ENCODE data around the gene PRSS48. TPM values are rescaled to one million over a fixed set of nuclear protein-coding genes. Genes with fewer than 3 reads are reported as not detected.

Gene PRSS48
- total and polyA plus RNA-seq, 4 donors, result 0.64 TPM; not detected in 3

DNA sequence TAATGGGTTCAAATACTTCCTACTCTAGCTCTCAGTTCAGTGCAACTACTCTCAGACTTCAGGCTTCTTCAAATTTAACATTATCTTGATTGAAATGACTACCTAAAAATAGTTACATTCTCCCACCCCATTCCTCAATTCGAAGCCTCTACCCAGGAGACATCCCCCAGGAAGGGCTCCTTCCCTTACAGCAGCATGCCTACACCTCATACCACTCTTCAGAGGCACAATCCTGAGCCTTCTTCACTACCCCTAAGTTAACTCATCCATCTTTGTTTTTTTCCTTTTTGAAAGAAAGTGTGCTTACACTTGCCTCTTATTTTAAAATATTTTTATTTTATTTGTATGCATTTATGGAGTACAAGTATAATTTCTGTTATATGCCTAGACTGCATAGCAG lies 17.2 kb upstream of the PRSS48 start:
- Histone ChIP-seq H3K36me3 (ENCODE audit: control insufficient read depth in 4 of 4, insufficient read depth in 3 of 4, low read depth in 1 of 4, low read length in 3 of 4) (no peaks in the 10 kb centered on the region), H3K4me3 (ENCODE audit: low read depth in 1 of 3, low read length in 3 of 3) (no peak overlapping the region), H3K27ac (ENCODE audit: low read depth in 1 of 2, low read length in 2 of 2) (no peak overlapping the region), H3K9me3 (ENCODE audit: control insufficient read depth in 4 of 4, low read length in 3 of 4) (no peaks in the 10 kb centered on the region), H3K9ac (ENCODE audit: low read depth in 1 of 2, low read length in 2 of 2) (no peak overlapping the region), H3K4me1 (ENCODE audit: control insufficient read depth in 4 of 4, insufficient read depth in 4 of 4, low read length in 3 of 4) (peaks cover 0 to 4% (median 0%) of the 10 kb centered on the region in 4 donors), H3K27me3 (ENCODE audit: control insufficient read depth in 4 of 4, insufficient read depth in 4 of 4, low read length in 3 of 4) (no peaks in the 10 kb centered on the region)
- TF ChIP-seq, protein P1, sequence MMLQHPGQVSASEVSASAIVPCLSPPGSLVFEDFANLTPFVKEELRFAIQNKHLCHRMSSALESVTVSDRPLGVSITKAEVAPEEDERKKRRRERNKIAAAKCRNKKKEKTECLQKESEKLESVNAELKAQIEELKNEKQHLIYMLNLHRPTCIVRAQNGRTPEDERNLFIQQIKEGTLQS (IDR thresholded peaks at IDR 0.05), result no peak
- TF ChIP-seq, protein P2, sequence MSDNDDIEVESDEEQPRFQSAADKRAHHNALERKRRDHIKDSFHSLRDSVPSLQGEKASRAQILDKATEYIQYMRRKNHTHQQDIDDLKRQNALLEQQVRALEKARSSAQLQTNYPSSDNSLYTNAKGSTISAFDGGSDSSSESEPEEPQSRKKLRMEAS (IDR thresholded peaks at IDR 0.05), result no peak
- no peak for TF ChIP-seq SP1 (IDR thresholded peaks at IDR 0.05)
- no peak for TF ChIP-seq HNF4A (conservative IDR thresholded peaks at IDR 0.05)
- no peak for TF ChIP-seq FOXA1 (IDR thresholded peaks at IDR 0.05)
- DNase-seq (ENCODE audit: low spot score), result no peak
- 89% methylated on average over 1 of the region's 1 CpG for WGBS

DNA sequence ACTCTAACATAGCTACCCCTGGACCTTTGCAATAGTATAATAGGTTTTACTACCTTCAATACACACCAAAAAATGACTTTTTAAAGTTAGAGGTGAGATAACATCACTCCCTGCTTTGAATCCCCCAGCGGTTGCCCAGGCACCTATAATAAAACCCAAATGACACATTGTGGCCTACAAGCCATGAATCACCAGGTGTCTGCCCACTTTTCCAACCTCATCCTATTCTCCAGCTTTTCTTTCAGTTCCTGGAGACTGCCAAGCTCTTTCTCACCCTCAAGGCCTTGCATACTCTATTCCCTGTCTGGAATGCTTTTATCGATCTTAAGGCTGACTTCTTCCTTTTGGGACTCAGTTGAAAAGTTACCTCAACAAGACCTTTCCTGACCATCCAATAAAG lies 16.4 kb upstream of the PRSS48 start:
- H3K36me3 ChIP-seq (ENCODE audit: control insufficient read depth in 4 of 4, insufficient read depth in 3 of 4, low read depth in 1 of 4, low read length in 3 of 4), result no peaks in the 10 kb centered on the region
- H3K4me3 ChIP-seq (ENCODE audit: low read depth in 1 of 3, low read length in 3 of 3), result no peak overlapping the region
- no peak for DNase-seq (ENCODE audit: low spot score)
- no peaks in the 10 kb centered on the region for H3K27me3 ChIP-seq (ENCODE audit: control insufficient read depth in 4 of 4, insufficient read depth in 4 of 4, low read length in 3 of 4)
- 95% methylated on average over 2 of the region's 2 CpGs for WGBS
- no peak overlapping the region for H3K27ac ChIP-seq (ENCODE audit: low read depth in 1 of 2, low read length in 2 of 2)
- no peak overlapping the region for H3K9ac ChIP-seq (ENCODE audit: low read depth in 1 of 2, low read length in 2 of 2)
- H3K4me1 ChIP-seq (ENCODE audit: control insufficient read depth in 4 of 4, insufficient read depth in 4 of 4, low read length in 3 of 4), result peaks cover 0 to 4% (median 0%) of the 10 kb centered on the region in 4 donors
- TF ChIP-seq, protein P3, sequence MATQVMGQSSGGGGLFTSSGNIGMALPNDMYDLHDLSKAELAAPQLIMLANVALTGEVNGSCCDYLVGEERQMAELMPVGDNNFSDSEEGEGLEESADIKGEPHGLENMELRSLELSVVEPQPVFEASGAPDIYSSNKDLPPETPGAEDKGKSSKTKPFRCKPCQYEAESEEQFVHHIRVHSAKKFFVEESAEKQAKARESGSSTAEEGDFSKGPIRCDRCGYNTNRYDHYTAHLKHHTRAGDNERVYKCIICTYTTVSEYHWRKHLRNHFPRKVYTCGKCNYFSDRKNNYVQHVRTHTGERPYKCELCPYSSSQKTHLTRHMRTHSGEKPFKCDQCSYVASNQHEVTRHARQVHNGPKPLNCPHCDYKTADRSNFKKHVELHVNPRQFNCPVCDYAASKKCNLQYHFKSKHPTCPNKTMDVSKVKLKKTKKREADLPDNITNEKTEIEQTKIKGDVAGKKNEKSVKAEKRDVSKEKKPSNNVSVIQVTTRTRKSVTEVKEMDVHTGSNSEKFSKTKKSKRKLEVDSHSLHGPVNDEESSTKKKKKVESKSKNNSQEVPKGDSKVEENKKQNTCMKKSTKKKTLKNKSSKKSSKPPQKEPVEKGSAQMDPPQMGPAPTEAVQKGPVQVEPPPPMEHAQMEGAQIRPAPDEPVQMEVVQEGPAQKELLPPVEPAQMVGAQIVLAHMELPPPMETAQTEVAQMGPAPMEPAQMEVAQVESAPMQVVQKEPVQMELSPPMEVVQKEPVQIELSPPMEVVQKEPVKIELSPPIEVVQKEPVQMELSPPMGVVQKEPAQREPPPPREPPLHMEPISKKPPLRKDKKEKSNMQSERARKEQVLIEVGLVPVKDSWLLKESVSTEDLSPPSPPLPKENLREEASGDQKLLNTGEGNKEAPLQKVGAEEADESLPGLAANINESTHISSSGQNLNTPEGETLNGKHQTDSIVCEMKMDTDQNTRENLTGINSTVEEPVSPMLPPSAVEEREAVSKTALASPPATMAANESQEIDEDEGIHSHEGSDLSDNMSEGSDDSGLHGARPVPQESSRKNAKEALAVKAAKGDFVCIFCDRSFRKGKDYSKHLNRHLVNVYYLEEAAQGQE (IDR thresholded peaks at IDR 0.05), result no peak
- TF ChIP-seq, protein P4, sequence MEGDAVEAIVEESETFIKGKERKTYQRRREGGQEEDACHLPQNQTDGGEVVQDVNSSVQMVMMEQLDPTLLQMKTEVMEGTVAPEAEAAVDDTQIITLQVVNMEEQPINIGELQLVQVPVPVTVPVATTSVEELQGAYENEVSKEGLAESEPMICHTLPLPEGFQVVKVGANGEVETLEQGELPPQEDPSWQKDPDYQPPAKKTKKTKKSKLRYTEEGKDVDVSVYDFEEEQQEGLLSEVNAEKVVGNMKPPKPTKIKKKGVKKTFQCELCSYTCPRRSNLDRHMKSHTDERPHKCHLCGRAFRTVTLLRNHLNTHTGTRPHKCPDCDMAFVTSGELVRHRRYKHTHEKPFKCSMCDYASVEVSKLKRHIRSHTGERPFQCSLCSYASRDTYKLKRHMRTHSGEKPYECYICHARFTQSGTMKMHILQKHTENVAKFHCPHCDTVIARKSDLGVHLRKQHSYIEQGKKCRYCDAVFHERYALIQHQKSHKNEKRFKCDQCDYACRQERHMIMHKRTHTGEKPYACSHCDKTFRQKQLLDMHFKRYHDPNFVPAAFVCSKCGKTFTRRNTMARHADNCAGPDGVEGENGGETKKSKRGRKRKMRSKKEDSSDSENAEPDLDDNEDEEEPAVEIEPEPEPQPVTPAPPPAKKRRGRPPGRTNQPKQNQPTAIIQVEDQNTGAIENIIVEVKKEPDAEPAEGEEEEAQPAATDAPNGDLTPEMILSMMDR (IDR thresholded peaks at IDR 0.05; ENCODE audit: low read depth, low read length, missing input control), result no peak
- TF ChIP-seq TAF1 (conservative IDR thresholded peaks at IDR 0.05), result no peak
- no peak for TF ChIP-seq YY1 (IDR thresholded peaks at IDR 0.05)
- no peak for TF ChIP-seq HNF4A (conservative IDR thresholded peaks at IDR 0.05)
- TF ChIP-seq, protein P2 (IDR thresholded peaks at IDR 0.05), result no peak
- TF ChIP-seq GABPA (IDR thresholded peaks at IDR 0.05 in 1 of 2, conservative IDR thresholded peaks at IDR 0.05 in 1 of 2), result no peak
- no peak for TF ChIP-seq EGR1 (IDR thresholded peaks at IDR 0.05; ENCODE audit: low read depth in 2 of 2)
- TF ChIP-seq, protein P1 (IDR thresholded peaks at IDR 0.05), result no peak
- TF ChIP-seq RAD21 (IDR thresholded peaks at IDR 0.05), result no peak
- TF ChIP-seq FOXA1 (IDR thresholded peaks at IDR 0.05), result no peak
- H3K9me3 ChIP-seq (ENCODE audit: control insufficient read depth in 4 of 4, low read length in 3 of 4), result no peaks in the 10 kb centered on the region

Measured in liver (tissue), 9 donors.